Thyroid gland (tissue), 4 donors: ENCODE measurements around the gene MAP3K5.

ENCODE experiments used
- POLR2A ChIP-seq, 2 donors: fragments of 450-650 bp; IDR thresholded peaks; one replicate each; pipeline ENCODE4 v1.6.1; 2017; ENCODE audit warnings: antibody characterized with exemption in 2 of 2, mild to moderate bottlenecking in 2 of 2, moderate library complexity in 1 of 2
- TF ChIP-seq, protein P1 (sequence below), 6 experiments: fragments of 200-600 bp in 3 of 6; fragments of 450-650 bp in 3 of 6; sonication (generic) in 3 of 6; IDR thresholded peaks; one replicate each; pipeline ENCODE4 v1.5.1; 2016 to 2019; ENCODE audit warnings: antibody characterized with exemption in 6 of 6, mild to moderate bottlenecking in 2 of 6, inconsistent platforms in 1 of 6, moderate library complexity in 1 of 6

DNA sequence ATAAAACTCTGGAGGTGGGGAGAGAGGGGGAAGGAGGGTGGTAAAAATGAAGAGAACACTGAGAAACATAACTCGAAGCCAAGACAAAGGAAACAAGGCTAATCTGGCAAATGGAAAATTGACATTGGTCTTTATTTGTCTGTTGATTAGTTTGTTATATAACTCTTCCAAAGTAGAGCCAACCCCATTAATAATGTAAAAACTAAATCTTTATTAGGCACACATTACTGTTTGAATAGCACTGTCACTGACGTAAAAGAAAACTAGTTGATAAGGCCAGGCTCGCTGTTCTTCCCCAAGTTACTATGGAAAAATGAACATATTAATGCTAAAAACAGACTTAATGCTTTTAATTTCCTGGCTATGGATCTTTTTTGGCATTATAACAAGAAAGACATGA lies 110.0 kb downstream of the MAP3K5 start:
- TF ChIP-seq, protein P1, sequence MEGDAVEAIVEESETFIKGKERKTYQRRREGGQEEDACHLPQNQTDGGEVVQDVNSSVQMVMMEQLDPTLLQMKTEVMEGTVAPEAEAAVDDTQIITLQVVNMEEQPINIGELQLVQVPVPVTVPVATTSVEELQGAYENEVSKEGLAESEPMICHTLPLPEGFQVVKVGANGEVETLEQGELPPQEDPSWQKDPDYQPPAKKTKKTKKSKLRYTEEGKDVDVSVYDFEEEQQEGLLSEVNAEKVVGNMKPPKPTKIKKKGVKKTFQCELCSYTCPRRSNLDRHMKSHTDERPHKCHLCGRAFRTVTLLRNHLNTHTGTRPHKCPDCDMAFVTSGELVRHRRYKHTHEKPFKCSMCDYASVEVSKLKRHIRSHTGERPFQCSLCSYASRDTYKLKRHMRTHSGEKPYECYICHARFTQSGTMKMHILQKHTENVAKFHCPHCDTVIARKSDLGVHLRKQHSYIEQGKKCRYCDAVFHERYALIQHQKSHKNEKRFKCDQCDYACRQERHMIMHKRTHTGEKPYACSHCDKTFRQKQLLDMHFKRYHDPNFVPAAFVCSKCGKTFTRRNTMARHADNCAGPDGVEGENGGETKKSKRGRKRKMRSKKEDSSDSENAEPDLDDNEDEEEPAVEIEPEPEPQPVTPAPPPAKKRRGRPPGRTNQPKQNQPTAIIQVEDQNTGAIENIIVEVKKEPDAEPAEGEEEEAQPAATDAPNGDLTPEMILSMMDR (IDR thresholded peaks at IDR 0.05), result no peak
- no peak for TF ChIP-seq POLR2A (IDR thresholded peaks at IDR 0.05)
